Neural crest cell (in vitro differentiated cells): Measurements from ENCODE around the gene C2orf76. TPM values are rescaled to one million over a fixed set of nuclear protein-coding genes. Genes with fewer than 3 reads are reported as not detected.
"Not testable (repeated sequence)": the region's sequence is repeated elsewhere in the genome, so short reads cannot be mapped to it uniquely, and the experiment has no call there.

Source experiments
- DNase-seq: peaks from one replicate; pipeline ENCODE4 v3.0.0; 2021; ENCODE audit warnings: low read depth, mixed read lengths, low spot score
- H3K27ac Mint-ChIP-seq: one replicate; pipeline ENCODE4 v1.8.0; 2021; ENCODE audit warnings: mild to moderate bottlenecking, mixed read lengths; ENCODE audit not compliant: unreplicated experiment
- H3K27me3 Mint-ChIP-seq: 2 replicates; pipeline ENCODE4 v1.8.0; 2021; ENCODE audit warnings: low read depth, mild to moderate bottlenecking, mixed read lengths
- H3K36me3 Mint-ChIP-seq: 2 replicates; pipeline ENCODE4 v1.8.0; 2021; ENCODE audit warnings: low read depth, mild to moderate bottlenecking, mixed read lengths
- H3K4me1 Mint-ChIP-seq: 2 replicates; pipeline ENCODE4 v1.8.0; 2021; ENCODE audit warnings: mixed read lengths
- H3K4me3 Mint-ChIP-seq: one replicate; pipeline ENCODE4 v1.8.0; 2021; ENCODE audit warnings: mild to moderate bottlenecking, mixed read lengths
- H3K9me3 Mint-ChIP-seq: 2 replicates; pipeline ENCODE4 v1.8.0; 2021; ENCODE audit warnings: mixed read lengths
- CTCF ChIP-seq: fragments of 200-600 bp; sonication (generic); conservative IDR thresholded peaks from 2 replicates; pipeline ENCODE4 v1.5.0; 2021; ENCODE audit warnings: antibody characterized with exemption, mild to moderate bottlenecking
- total RNA-seq: library from RNA; stranded (reverse); gene quantifications from 2 replicates; pipeline ENCODE4 v1.2.1, GENCODE V29; 2021

Gene C2orf76
- total RNA-seq, 1 donor from 2014 or later = 11.6 TPM

- TF ChIP-seq CTCF = no peak
- H3K27me3 Mint-ChIP-seq = no peaks in the 10 kb centered on the region
- no peaks in the 10 kb centered on the region for H3K36me3 Mint-ChIP-seq
- no peak overlapping the region for H3K4me3 Mint-ChIP-seq
- H3K9me3 Mint-ChIP-seq = no peaks in the 10 kb centered on the region
- no peak overlapping the region for H3K27ac Mint-ChIP-seq
- no peak for DNase-seq
- H3K4me1 Mint-ChIP-seq = no peaks in the 10 kb centered on the region
Observed at GRCh38 chr2:119278946-119279345, 87.7 kb downstream of the C2orf76 start.

GRCh38 chr2:119278385-119278784 lies 88.2 kb downstream of the C2orf76 start:
- not testable (repeated sequence) for H3K4me1 Mint-ChIP-seq, H3K36me3 Mint-ChIP-seq, DNase-seq, H3K9me3 Mint-ChIP-seq, H3K27ac Mint-ChIP-seq, H3K27me3 Mint-ChIP-seq, H3K4me3 Mint-ChIP-seq

- Mint-ChIP-seq H3K4me3 (no peak overlapping the region), H3K36me3 (no peaks in the 10 kb centered on the region), H3K27me3 (no peaks in the 10 kb centered on the region), H3K4me1 (no peaks in the 10 kb centered on the region), H3K9me3 (no peaks in the 10 kb centered on the region), H3K27ac (no peak overlapping the region)
- no peak for TF ChIP-seq CTCF
- DNase-seq = no peak
Observed at GRCh38 chr2:119276864-119277263, 89.8 kb downstream of the C2orf76 start.

- no peaks in the 10 kb centered on the region for H3K36me3 Mint-ChIP-seq
- DNase-seq = no peak
- H3K27ac Mint-ChIP-seq = no peak overlapping the region
- H3K27me3 Mint-ChIP-seq = no peaks in the 10 kb centered on the region
- H3K4me1 Mint-ChIP-seq = no peaks in the 10 kb centered on the region
- no peaks in the 10 kb centered on the region for H3K9me3 Mint-ChIP-seq
- TF ChIP-seq CTCF = no peak
- no peak overlapping the region for H3K4me3 Mint-ChIP-seq
Observed at GRCh38 chr2:119267604-119268003, 99.0 kb downstream of the C2orf76 start.

GRCh38 chr2:119266091-119266589 lies 100.5 kb downstream of the C2orf76 start:
- Mint-ChIP-seq H3K36me3 (no peaks in the 10 kb centered on the region), H3K27me3 (no peaks in the 10 kb centered on the region), H3K4me3 (no peak overlapping the region), H3K9me3 (no peaks in the 10 kb centered on the region), H3K4me1 (no peaks in the 10 kb centered on the region), H3K27ac (no peak overlapping the region)
- DNase-seq = no peak
- TF ChIP-seq CTCF = no peak

GRCh38 chr2:119265693-119266066 lies 101.0 kb downstream of the C2orf76 start:
- no peak for TF ChIP-seq CTCF
- H3K9me3 Mint-ChIP-seq = no peaks in the 10 kb centered on the region
- no peaks in the 10 kb centered on the region for H3K27me3 Mint-ChIP-seq
- H3K27ac Mint-ChIP-seq = no peak overlapping the region
- no peaks in the 10 kb centered on the region for H3K4me1 Mint-ChIP-seq
- no peak for DNase-seq
- no peaks in the 10 kb centered on the region for H3K36me3 Mint-ChIP-seq
- H3K4me3 Mint-ChIP-seq = no peak overlapping the region
